Suprapubic skin (tissue), 4 donors: ENCODE data around the gene TRIO.

ENCODE experiments used
- EP300 ChIP-seq: sonication (generic); formaldehyde crosslinking; IDR thresholded peaks from one replicate; pipeline ENCODE4 v1.6.1; 2017; ENCODE audit warnings: antibody characterized with exemption
- POLR2A ChIP-seq, 2 donors: fragments of 450-650 bp; IDR thresholded peaks; one replicate each; pipeline ENCODE4 v1.6.1; 2017; ENCODE audit warnings: antibody characterized with exemption in 2 of 2, mild to moderate bottlenecking in 2 of 2, moderate library complexity in 2 of 2
- POLR2AphosphoS5 ChIP-seq, 3 donors: sonication (generic); formaldehyde crosslinking; IDR thresholded peaks; one replicate each; pipeline ENCODE4 v1.6.1; 2017; ENCODE audit warnings: antibody characterized with exemption in 3 of 3
- TF ChIP-seq, protein P1 (sequence below), 2 donors: fragments of 200-600 bp in 1 of 2; fragments of 450-650 bp in 1 of 2; sonication (generic) in 1 of 2; IDR thresholded peaks; one replicate each; pipeline ENCODE4 v1.5.1; 2016 to 2019; ENCODE audit warnings: antibody characterized with exemption in 2 of 2, mild to moderate bottlenecking in 1 of 2, moderate library complexity in 1 of 2

DNA sequence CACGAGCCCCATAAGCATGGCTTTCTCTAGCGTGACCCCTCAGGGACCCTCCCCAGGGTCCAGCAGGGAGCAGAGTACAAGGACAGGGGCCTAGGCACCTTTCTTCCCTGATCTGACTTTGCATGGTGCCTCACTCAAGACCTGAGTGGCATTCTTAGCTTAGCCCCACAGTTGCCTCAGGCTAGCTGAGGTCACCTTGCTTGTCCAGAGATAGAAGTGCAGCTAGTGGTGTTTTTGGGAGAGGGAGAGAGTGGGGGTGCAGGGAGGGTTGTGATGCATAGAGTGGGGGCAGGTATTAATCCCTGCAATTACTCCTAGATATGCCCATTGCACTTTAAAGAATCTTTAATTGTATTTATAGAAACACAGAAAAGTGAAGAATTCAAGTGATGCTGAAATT lies 8.4 kb upstream of the TRIO start:
- TF ChIP-seq POLR2A (IDR thresholded peaks at IDR 0.05) (no peak), POLR2AphosphoS5 (IDR thresholded peaks at IDR 0.05) (no peak), EP300 (no peak)
- TF ChIP-seq, protein P1, sequence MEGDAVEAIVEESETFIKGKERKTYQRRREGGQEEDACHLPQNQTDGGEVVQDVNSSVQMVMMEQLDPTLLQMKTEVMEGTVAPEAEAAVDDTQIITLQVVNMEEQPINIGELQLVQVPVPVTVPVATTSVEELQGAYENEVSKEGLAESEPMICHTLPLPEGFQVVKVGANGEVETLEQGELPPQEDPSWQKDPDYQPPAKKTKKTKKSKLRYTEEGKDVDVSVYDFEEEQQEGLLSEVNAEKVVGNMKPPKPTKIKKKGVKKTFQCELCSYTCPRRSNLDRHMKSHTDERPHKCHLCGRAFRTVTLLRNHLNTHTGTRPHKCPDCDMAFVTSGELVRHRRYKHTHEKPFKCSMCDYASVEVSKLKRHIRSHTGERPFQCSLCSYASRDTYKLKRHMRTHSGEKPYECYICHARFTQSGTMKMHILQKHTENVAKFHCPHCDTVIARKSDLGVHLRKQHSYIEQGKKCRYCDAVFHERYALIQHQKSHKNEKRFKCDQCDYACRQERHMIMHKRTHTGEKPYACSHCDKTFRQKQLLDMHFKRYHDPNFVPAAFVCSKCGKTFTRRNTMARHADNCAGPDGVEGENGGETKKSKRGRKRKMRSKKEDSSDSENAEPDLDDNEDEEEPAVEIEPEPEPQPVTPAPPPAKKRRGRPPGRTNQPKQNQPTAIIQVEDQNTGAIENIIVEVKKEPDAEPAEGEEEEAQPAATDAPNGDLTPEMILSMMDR (IDR thresholded peaks at IDR 0.05), result no peak
